Upper lobe of left lung (tissue), 4 donors: Measurements from ENCODE around the gene ZBED2.
"Not testable (repeated sequence)": the region's sequence is repeated elsewhere in the genome, so short reads cannot be mapped to it uniquely, and the experiment has no call there.

ENCODE experiments used
- CTCF ChIP-seq, 6 experiments: fragments of 450-650 bp in 4 of 6; fragments of 200-600 bp in 2 of 6; sonication (generic) in 2 of 6; IDR thresholded peaks; one replicate each; pipeline ENCODE4 v1.5.1; 2016 to 2019; ENCODE audit warnings: antibody characterized with exemption in 6 of 6
- POLR2A ChIP-seq, 4 donors: fragments of 450-650 bp; IDR thresholded peaks; one replicate each; pipeline ENCODE4 v1.5.1; 2016 to 2017; ENCODE audit warnings: antibody characterized with exemption in 4 of 4, mild to moderate bottlenecking in 2 of 4

GRCh38 chr3:111629018-111629417 is 33.9 kb upstream of the ZBED2 start:
- not testable (repeated sequence) for TF ChIP-seq CTCF, POLR2A (IDR thresholded peaks at IDR 0.05)
